Mesodermal cell (in vitro differentiated cells): ENCODE measurements around the gene CPNE5.

Experiments
- H3K27ac ChIP-seq: 2 replicates; pipeline ENCODE4 v1.7.0; 2013; ENCODE audit warnings: mild to moderate bottlenecking, low read depth, low read length, moderate library complexity; ENCODE audit not compliant: severe bottlenecking
- H3K36me3 ChIP-seq: 2 replicates; pipeline ENCODE4 v1.7.1; 2013; ENCODE audit warnings: mild to moderate bottlenecking, low read length, moderate library complexity; ENCODE audit not compliant: control insufficient read depth, insufficient read depth
- H3K4me1 ChIP-seq: one replicate; pipeline ENCODE4 v1.7.1; 2013; ENCODE audit warnings: mild to moderate bottlenecking, low read length; ENCODE audit not compliant: insufficient read depth, control insufficient read depth, poor library complexity, severe bottlenecking
- H3K4me3 ChIP-seq: 2 replicates; pipeline ENCODE4 v1.7.0; 2013; ENCODE audit warnings: low read length, control low read depth, mild to moderate bottlenecking; ENCODE audit not compliant: insufficient read depth, poor library complexity, severe bottlenecking; ENCODE audit errors: extremely low read depth
- H3K9me3 ChIP-seq: 2 replicates; pipeline ENCODE4 v1.7.1; 2013; ENCODE audit warnings: mild to moderate bottlenecking, low read length, moderate library complexity; ENCODE audit not compliant: control insufficient read depth
- WGBS, 2 experiments: methylation state at CpG; one replicate each; pipeline ENCODE4 v1.1.5; 2013; ENCODE audit warnings: missing lambda C conversion rate in 2 of 2; ENCODE audit not compliant: insufficient coverage in 2 of 2; 5-methylcytosine and 5-hydroxymethylcytosine counted together

CPNE5 gene

GRCh38 chr6:36758516-36759147, 80.6 kb downstream of the CPNE5 start:
- H3K9me3 ChIP-seq: no peaks in the 10 kb centered on the region
- H3K36me3 ChIP-seq: no peaks in the 10 kb centered on the region
- no peaks in the 10 kb centered on the region for H3K4me1 ChIP-seq
- H3K27ac ChIP-seq: no peak overlapping the region
- WGBS, 2 experiments: 79 to 94% methylated on average over 12 to 13 of the region's 15 CpGs
- H3K4me3 ChIP-seq: no peak overlapping the region

- 76 to 96% methylated on average over 4 to 5 of the region's 6 CpGs for WGBS, 2 experiments
- H3K9me3 ChIP-seq: no peaks in the 10 kb centered on the region
- H3K4me3 ChIP-seq: no peak overlapping the region
- no peak overlapping the region for H3K27ac ChIP-seq
- H3K36me3 ChIP-seq: no peaks in the 10 kb centered on the region
- H3K4me1 ChIP-seq: no peaks in the 10 kb centered on the region
These were observed 81.2 kb downstream of the CPNE5 start for GRCh38 chr6:36757943-36758508.

GRCh38 chr6:36757206-36757605, 82.0 kb downstream of the CPNE5 start:
- Histone ChIP-seq H3K9me3 (no peaks in the 10 kb centered on the region), H3K27ac (no peak overlapping the region), H3K36me3 (no peaks in the 10 kb centered on the region), H3K4me1 (no peaks in the 10 kb centered on the region), H3K4me3 (no peak overlapping the region)
- WGBS, 2 experiments: 72 to 100% methylated on average over 2 of the region's 4 CpGs

GRCh38 chr6:36756786-36757185, 82.5 kb downstream of the CPNE5 start:
- H3K4me3 ChIP-seq: no peak overlapping the region
- H3K9me3 ChIP-seq: no peaks in the 10 kb centered on the region
- no peaks in the 10 kb centered on the region for H3K4me1 ChIP-seq
- no peaks in the 10 kb centered on the region for H3K36me3 ChIP-seq
- WGBS, 2 experiments: 79 to 96% methylated on average over 3 to 6 of the region's 8 CpGs
- H3K27ac ChIP-seq: no peak overlapping the region

- no peak overlapping the region for H3K4me3 ChIP-seq
- 91 to 95% methylated on average over 19 of the region's 19 CpGs for WGBS, 2 experiments
- H3K9me3 ChIP-seq: no peaks in the 10 kb centered on the region
These were observed 83.6 kb downstream of the CPNE5 start for GRCh38 chr6:36755435-36756348.

GRCh38 chr6:36754582-36755434, 84.4 kb downstream of the CPNE5 start:
- Histone ChIP-seq H3K9me3 (no peaks in the 10 kb centered on the region), H3K4me1 (no peaks in the 10 kb centered on the region), H3K4me3 (no peak overlapping the region), H3K27ac (no peak overlapping the region), H3K36me3 (no peaks in the 10 kb centered on the region)
- 83 to 94% methylated on average over 7 to 8 of the region's 9 CpGs for WGBS, 2 experiments

More at GRCh38 chr6:36755435-36756348, 83.6 kb downstream of the CPNE5 start:
- no peaks in the 10 kb centered on the region for H3K4me1 ChIP-seq
- H3K36me3 ChIP-seq: no peaks in the 10 kb centered on the region
- H3K27ac ChIP-seq: no peak overlapping the region

GRCh38 chr6:36753671-36754405, 85.4 kb downstream of the CPNE5 start:
- Histone ChIP-seq H3K4me1 (no peaks in the 10 kb centered on the region), H3K9me3 (peaks cover 3% of the 10 kb centered on the region), H3K27ac (no peak overlapping the region), H3K4me3 (no peak overlapping the region), H3K36me3 (no peaks in the 10 kb centered on the region)
- 88 to 100% methylated on average over 3 to 5 of the region's 7 CpGs for WGBS, 2 experiments

GRCh38 chr6:36752886-36753506, 86.2 kb downstream of the CPNE5 start:
- H3K4me1 ChIP-seq: no peaks in the 10 kb centered on the region
- H3K36me3 ChIP-seq: no peaks in the 10 kb centered on the region
- H3K9me3 ChIP-seq: peaks cover 9% of the 10 kb centered on the region
- no peak overlapping the region for H3K4me3 ChIP-seq
- no peak overlapping the region for H3K27ac ChIP-seq
- 81 to 100% methylated on average over 4 of the region's 6 CpGs for WGBS, 2 experiments

GRCh38 chr6:36752187-36752885, 86.9 kb downstream of the CPNE5 start:
- Histone ChIP-seq H3K9me3 (peaks cover 9% of the 10 kb centered on the region), H3K4me1 (no peaks in the 10 kb centered on the region), H3K27ac (no peak overlapping the region), H3K36me3 (no peaks in the 10 kb centered on the region), H3K4me3 (no peak overlapping the region)
- 88 to 97% methylated on average over 5 to 6 of the region's 6 CpGs for WGBS, 2 experiments
